GM11168 (cell line): ENCODE measurements around the gene COL2A1.
"Not testable (repeated sequence)": the region's sequence is repeated elsewhere in the genome, so short reads cannot be mapped to it uniquely, and the experiment has no call there.

Experiments used
- in situ Hi-C: fragments of 300-500 bp; cut with MboI; formaldehyde crosslinking; loops from one replicate; pipeline ENCODE4 v1.12.0; 2022; ENCODE audit warnings: low sequenced_read_pairs; ENCODE audit not compliant: unreplicated experiment

COL2A1 gene

GRCh38 chr12:47980197-47980596 is 24.1 kb downstream of the COL2A1 start:
- in situ Hi-C loops = no loop called here

GRCh38 chr12:47979686-47980085 is 24.6 kb downstream of the COL2A1 start:
- in situ Hi-C loops = no loop called here

GRCh38 chr12:47979166-47979565 is 25.1 kb downstream of the COL2A1 start:
- in situ Hi-C loops = no loop called here

- in situ Hi-C loops = no loop called here
Observed at GRCh38 chr12:47978598-47978873, 25.7 kb downstream of the COL2A1 start.

GRCh38 chr12:47977772-47978597 is 26.3 kb downstream of the COL2A1 start:
- in situ Hi-C loops = no loop called here

- in situ Hi-C loops = no loop called here
Observed at GRCh38 chr12:47977046-47977771, 27.1 kb downstream of the COL2A1 start.

- in situ Hi-C loops = no loop called here
Observed at GRCh38 chr12:47975816-47976215, 28.5 kb downstream of the COL2A1 start.

- in situ Hi-C loops = no loop called here
Observed at GRCh38 chr12:47975036-47975620, 29.1 kb downstream of the COL2A1 start.

GRCh38 chr12:47973870-47974269 is 30.4 kb downstream of the COL2A1 start:
- in situ Hi-C loops = no loop called here

- in situ Hi-C loops = no loop called here
Observed at GRCh38 chr12:47972895-47973294, 31.4 kb downstream of the COL2A1 start.

- in situ Hi-C loops = no loop called here
Observed at GRCh38 chr12:47970843-47971242, 33.4 kb downstream of the COL2A1 start.

- in situ Hi-C loops = no loop called here
Observed at GRCh38 chr12:47969845-47970244, 34.4 kb downstream of the COL2A1 start.

GRCh38 chr12:47967461-47968321 is 36.6 kb downstream of the COL2A1 start:
- in situ Hi-C loops = no loop called here

GRCh38 chr12:47965581-47965980 is 38.7 kb downstream of the COL2A1 start:
- in situ Hi-C loops = no loop called here

GRCh38 chr12:47964106-47964728 is 40.1 kb downstream of the COL2A1 start:
- in situ Hi-C loops = no loop called here

GRCh38 chr12:47963340-47964040 is 40.8 kb downstream of the COL2A1 start, which contains the start of gene TMEM106C:
TMEM106C (plus strand) TSS chr12:47963596; CDS start chr12:47964237, 641 bp downstream.
- in situ Hi-C loops = no loop called here

GRCh38 chr12:47962198-47962597 is 42.1 kb downstream of the COL2A1 start:
- in situ Hi-C loops = no loop called here

- in situ Hi-C loops = not testable (repeated sequence)
Observed at GRCh38 chr12:47957671-47958070, 46.6 kb downstream of the COL2A1 start.

- in situ Hi-C loops = no loop called here
Observed at GRCh38 chr12:47955059-47955458, 49.2 kb downstream of the COL2A1 start.
